Activated naive CD4-positive, alpha-beta T cell treated with anti-CD3 and anti-CD28 coated beads, Interleukin-2, amount 50 U/mL, for 72 hours (primary cell): Measurements from ENCODE around the gene CABLES2. TPM values are rescaled to one million over a fixed set of nuclear protein-coding genes. Genes with fewer than 3 reads are reported as not detected.
A peak's percentile ranks its signal among the peaks of the same experiment; 100 is the strongest.

ENCODE experiments used
- ATAC-seq, 2 donors: fragments of 150-1000 bp; cut with Tn5 transposase; 2 replicates each; pipeline ENCODE4 v1.10.0; 2021; ENCODE audit warnings: mild to moderate bottlenecking in 2 of 2, moderate library complexity in 2 of 2
- DNase-seq, 2 donors: peaks; one replicate each; pipeline ENCODE4 v3.0.0; 2021 to 2022; ENCODE audit warnings: low spot score in 2 of 2
- H3K27ac Mint-ChIP-seq, 2 donors: one replicate each; pipeline ENCODE4 v1.8.0; 2022; ENCODE audit warnings: mild to moderate bottlenecking in 2 of 2, mixed read lengths in 2 of 2
- H3K36me3 Mint-ChIP-seq, 2 donors: one replicate each; pipeline ENCODE4 v1.8.0; 2022; ENCODE audit warnings: mixed read lengths in 2 of 2
- H3K9me3 Mint-ChIP-seq, 2 donors: one replicate each; pipeline ENCODE4 v1.8.0; 2022; ENCODE audit warnings: mixed read lengths in 2 of 2
- total RNA-seq, 2 donors: library from RNA; stranded (reverse); gene quantifications; one replicate each; pipeline ENCODE4 v1.2.3, GENCODE V29; 2022

Gene CABLES2
- total RNA-seq = 1 to 10 TPM; 5.8 to 6.4 TPM

GRCh38 chr20:62407221-62407992, at the start of gene CABLES2:
TSS of gene CABLES2 (minus strand) at chr20:62407285. CDS start at chr20:62407276, 9 bp downstream.
- DNase-seq (peak; percentile 93 to 94), ATAC-seq (peak; percentile 94 to 96)
- Mint-ChIP-seq H3K9me3 (no peaks in the 10 kb centered on the region), H3K27ac (peak within 1 kb of the TSS; percentile 80 to 90), H3K36me3 (no peaks in the 10 kb centered on the region)

- ATAC-seq (no peak), DNase-seq (no peak)
- no peak overlapping the region for H3K27ac Mint-ChIP-seq
- no peaks in the 10 kb centered on the region for H3K9me3 Mint-ChIP-seq
- H3K36me3 Mint-ChIP-seq = no peaks in the 10 kb centered on the region
These were observed 48.8 kb upstream of the CABLES2 start for GRCh38 chr20:62455929-62456328.

GRCh38 chr20:62454904-62455636, 48.0 kb upstream of the CABLES2 start:
- no peak for ATAC-seq
- DNase-seq = no peak
- Mint-ChIP-seq H3K36me3 (no peaks in the 10 kb centered on the region), H3K27ac (no peak overlapping the region), H3K9me3 (no peaks in the 10 kb centered on the region)

- Mint-ChIP-seq H3K27ac (no peak overlapping the region), H3K9me3 (no peaks in the 10 kb centered on the region), H3K36me3 (no peaks in the 10 kb centered on the region)
- ATAC-seq (no peak), DNase-seq (no peak)
These were observed 46.2 kb upstream of the CABLES2 start for GRCh38 chr20:62453186-62453808.

- H3K36me3 Mint-ChIP-seq = no peaks in the 10 kb centered on the region
- DNase-seq (no peak), ATAC-seq (no peak)
- H3K9me3 Mint-ChIP-seq = no peaks in the 10 kb centered on the region
- no peak overlapping the region for H3K27ac Mint-ChIP-seq
These were observed 45.5 kb upstream of the CABLES2 start for GRCh38 chr20:62452475-62453095.

GRCh38 chr20:62451970-62452369, 44.9 kb upstream of the CABLES2 start:
- ATAC-seq (no peak), DNase-seq (no peak)
- Mint-ChIP-seq H3K36me3 (no peaks in the 10 kb centered on the region), H3K27ac (peak overlapping the region in 1 of 2 donors; percentile 8), H3K9me3 (no peaks in the 10 kb centered on the region)

- Mint-ChIP-seq H3K9me3 (no peaks in the 10 kb centered on the region), H3K36me3 (no peaks in the 10 kb centered on the region), H3K27ac (no peak overlapping the region)
- no peak for ATAC-seq
- no peak for DNase-seq
These were observed 44.2 kb upstream of the CABLES2 start for GRCh38 chr20:62451156-62451767.

- no peak for DNase-seq
- H3K36me3 Mint-ChIP-seq = no peaks in the 10 kb centered on the region
These were observed 43.0 kb upstream of the CABLES2 start for GRCh38 chr20:62449951-62450691.

GRCh38 chr20:62448788-62449187, 41.7 kb upstream of the CABLES2 start:
- no peak for DNase-seq
- ATAC-seq = no peak
- no peak overlapping the region for H3K27ac Mint-ChIP-seq
- no peaks in the 10 kb centered on the region for H3K36me3 Mint-ChIP-seq
- no peaks in the 10 kb centered on the region for H3K9me3 Mint-ChIP-seq

More at GRCh38 chr20:62449951-62450691, 43.0 kb upstream of the CABLES2 start:
- no peak overlapping the region for H3K27ac Mint-ChIP-seq
- no peak for ATAC-seq
- no peaks in the 10 kb centered on the region for H3K9me3 Mint-ChIP-seq

- Mint-ChIP-seq H3K36me3 (no peaks in the 10 kb centered on the region), H3K27ac (no peak overlapping the region), H3K9me3 (no peaks in the 10 kb centered on the region)
- no peak for DNase-seq
- ATAC-seq = no peak
These were observed 41.0 kb upstream of the CABLES2 start for GRCh38 chr20:62448038-62448437.

- H3K27ac Mint-ChIP-seq = no peak overlapping the region
- H3K9me3 Mint-ChIP-seq = no peaks in the 10 kb centered on the region
- no peaks in the 10 kb centered on the region for H3K36me3 Mint-ChIP-seq
- ATAC-seq = no peak
- DNase-seq = no peak
These were observed 40.1 kb upstream of the CABLES2 start for GRCh38 chr20:62446888-62447869.

GRCh38 chr20:62446481-62446880, 39.4 kb upstream of the CABLES2 start:
- DNase-seq (no peak), ATAC-seq (no peak)
- no peaks in the 10 kb centered on the region for H3K36me3 Mint-ChIP-seq
- H3K27ac Mint-ChIP-seq = no peak overlapping the region
- no peaks in the 10 kb centered on the region for H3K9me3 Mint-ChIP-seq

- no peak overlapping the region for H3K27ac Mint-ChIP-seq
- no peak for ATAC-seq
- no peaks in the 10 kb centered on the region for H3K36me3 Mint-ChIP-seq
- no peak for DNase-seq
- H3K9me3 Mint-ChIP-seq = no peaks in the 10 kb centered on the region
These were observed 38.7 kb upstream of the CABLES2 start for GRCh38 chr20:62445553-62446340.

- Mint-ChIP-seq H3K9me3 (no peaks in the 10 kb centered on the region), H3K36me3 (no peaks in the 10 kb centered on the region), H3K27ac (no peak overlapping the region)
- no peak for DNase-seq
- ATAC-seq = no peak
These were observed 37.2 kb upstream of the CABLES2 start for GRCh38 chr20:62444286-62444685.
